Activated effector memory CD4-positive, alpha-beta T cell treated with Interleukin-2 at 50 U/mL for 16 hours (primary cell): Measurements from ENCODE around the gene INO80.

Experiments
- DNase-seq: peaks from one replicate; pipeline ENCODE4 v3.0.0-alpha.2; 2020

Gene INO80

GRCh38 chr15:40942878-40943277 is 173.2 kb downstream of the INO80 start:
- DNase-seq, result no peak

GRCh38 chr15:40942337-40942854 is 173.7 kb downstream of the INO80 start:
- DNase-seq, result no peak

- DNase-seq, result peak; percentile 53
Observed at GRCh38 chr15:40941528-40942336, 174.3 kb downstream of the INO80 start.

- DNase-seq, result no peak
Observed at GRCh38 chr15:40941068-40941527, 175.0 kb downstream of the INO80 start.

GRCh38 chr15:40940296-40940801 is 175.7 kb downstream of the INO80 start:
- DNase-seq, result no peak

- DNase-seq, result no peak
Observed at GRCh38 chr15:40938536-40938870, 177.6 kb downstream of the INO80 start.

GRCh38 chr15:40937762-40938535 is 178.1 kb downstream of the INO80 start:
- no peak for DNase-seq

- no peak for DNase-seq
Observed at GRCh38 chr15:40936709-40937666, 179.1 kb downstream of the INO80 start.

GRCh38 chr15:40936234-40936708 is 179.8 kb downstream of the INO80 start:
- DNase-seq, result no peak

- DNase-seq, result no peak
Observed at GRCh38 chr15:40934457-40934856, 181.6 kb downstream of the INO80 start.

- DNase-seq, result no peak
Observed at GRCh38 chr15:40933517-40933902, 182.6 kb downstream of the INO80 start.

GRCh38 chr15:40932649-40933516 is 183.2 kb downstream of the INO80 start:
- no peak for DNase-seq

- no peak for DNase-seq
Observed at GRCh38 chr15:40932156-40932555, 183.9 kb downstream of the INO80 start.

GRCh38 chr15:40931300-40932142 is 184.6 kb downstream of the INO80 start:
- DNase-seq, result no peak

GRCh38 chr15:40930430-40931299 is 185.4 kb downstream of the INO80 start:
- DNase-seq, result no peak

GRCh38 chr15:40929660-40930429 is 186.2 kb downstream of the INO80 start:
- DNase-seq, result no peak
